ENCODE data around the gene NOD2.

Gene NOD2

GRCh38 chr16:50742576-50743200 is 49.3 kb downstream of the NOD2 start:
- DNase-seq (ENCODE audit: low read depth, low spot score) = peak; percentile 25

GRCh38 chr16:50743581-50744225 is 50.3 kb downstream of the NOD2 start:
- DNase-seq (ENCODE audit: low read depth, low spot score) = no peak

GRCh38 chr16:50744881-50745280 is 51.5 kb downstream of the NOD2 start:
- DNase-seq (ENCODE audit: low read depth, low spot score) = no peak

- DNase-seq (ENCODE audit: low read depth, low spot score) = no peak
Measured at GRCh38 chr16:50745940-50746339, 52.5 kb downstream of the NOD2 start.

- no peak for DNase-seq (ENCODE audit: low read depth, low spot score)
Measured at GRCh38 chr16:50747207-50747956, 54.0 kb downstream of the NOD2 start.

GRCh38 chr16:50751528-50751927 is 58.1 kb downstream of the NOD2 start:
- DNase-seq (ENCODE audit: low read depth, low spot score) = no peak

- no peak for DNase-seq (ENCODE audit: low read depth, low spot score)
Measured at GRCh38 chr16:50752471-50753235, 59.2 kb downstream of the NOD2 start.

GRCh38 chr16:50756473-50756872 is 63.1 kb downstream of the NOD2 start:
- no peak for DNase-seq (ENCODE audit: low read depth, low spot score)

GRCh38 chr16:50761267-50761666 is 67.9 kb downstream of the NOD2 start:
- no peak for DNase-seq (ENCODE audit: low read depth, low spot score)

GRCh38 chr16:50762241-50762640 is 68.8 kb downstream of the NOD2 start:
- no peak for DNase-seq (ENCODE audit: low read depth, low spot score)

GRCh38 chr16:50763211-50763610 is 69.8 kb downstream of the NOD2 start:
- no peak for DNase-seq (ENCODE audit: low read depth, low spot score)

- no peak for DNase-seq (ENCODE audit: low read depth, low spot score)
Measured at GRCh38 chr16:50765260-50765659, 71.9 kb downstream of the NOD2 start.

GRCh38 chr16:50765861-50766260 is 72.5 kb downstream of the NOD2 start:
- DNase-seq (ENCODE audit: low read depth, low spot score) = no peak

GRCh38 chr16:50767197-50767596 is 73.8 kb downstream of the NOD2 start:
- no peak for DNase-seq (ENCODE audit: low read depth, low spot score)

- DNase-seq (ENCODE audit: low read depth, low spot score) = no peak
Measured at GRCh38 chr16:50771366-50771765, 78.0 kb downstream of the NOD2 start.

- no peak for DNase-seq (ENCODE audit: low read depth, low spot score)
Measured at GRCh38 chr16:50774405-50774804, 81.0 kb downstream of the NOD2 start.

GRCh38 chr16:50774960-50775359 is 81.6 kb downstream of the NOD2 start:
- DNase-seq (ENCODE audit: low read depth, low spot score) = no peak

- DNase-seq (ENCODE audit: low read depth, low spot score) = no peak
Measured at GRCh38 chr16:50776037-50776436, 82.6 kb downstream of the NOD2 start.

- no peak for DNase-seq (ENCODE audit: low read depth, low spot score)
Measured at GRCh38 chr16:50778284-50779163, 85.1 kb downstream of the NOD2 start.

GRCh38 chr16:50781043-50781442 is 87.6 kb downstream of the NOD2 start:
- DNase-seq (ENCODE audit: low read depth, low spot score) = no peak

- no peak for DNase-seq (ENCODE audit: low read depth, low spot score)
Measured at GRCh38 chr16:50781518-50781917, 88.1 kb downstream of the NOD2 start.
